CD4-positive, alpha-beta T cell (primary cell): Measurements from ENCODE around the gene MPPED1. TPM values are rescaled to one million over a fixed set of nuclear protein-coding genes. Genes with fewer than 3 reads are reported as not detected.

Source experiments
- ATAC-seq: fragments of 200-7000 bp; cut with Tn5 transposase; one replicate; pipeline ENCODE4 v1.10.0; 2022; ENCODE audit warnings: mild to moderate bottlenecking; ENCODE audit not compliant: poor library complexity
- CTCF ChIA-PET: fragments of 350-600 bp; sonication (Branson Sonifier 250); formaldehyde crosslinking; loops from one replicate; lab custom pipeline; 2021; ENCODE audit warnings: antibody characterized with exemption, inconsistent platforms; lab: Charles Lee
- POLR2A ChIA-PET: fragments of 350-600 bp; sonication (Branson Sonifier 250); formaldehyde crosslinking; loops from one replicate; lab custom pipeline; 2021; ENCODE audit warnings: antibody characterized with exemption, inconsistent platforms; lab: Charles Lee
- DNase-seq, 14 experiments: peaks; one replicate each; pipeline ENCODE4 v3.0.0-alpha.2; 2013 to 2020; ENCODE audit warnings: mixed read lengths in 2 of 14
- H3K27ac ChIP-seq, 2 donors: one replicate each; pipeline versions ENCODE4 v1.5.1 to v1.7.0; 2013; ENCODE audit warnings: low read length in 2 of 2, low read depth in 1 of 2, mild to moderate bottlenecking in 1 of 2
- H3K27me3 ChIP-seq, 2 experiments: 1 replicate in 1 of 2; 2 replicates in 1 of 2; pipeline versions ENCODE4 v1.6.1 to v1.7.0; 2013; ENCODE audit warnings: low read length in 2 of 2, control low read depth in 1 of 2, mild to moderate bottlenecking in 1 of 2, moderate library complexity in 1 of 2; ENCODE audit not compliant: insufficient read depth in 2 of 2, control insufficient read depth in 1 of 2
- H3K36me3 ChIP-seq: one replicate; pipeline ENCODE4 v1.6.1; 2013; ENCODE audit warnings: low read length, control low read depth; ENCODE audit not compliant: insufficient read depth
- H3K4me1 ChIP-seq: one replicate; pipeline ENCODE4 v1.6.1; 2013; ENCODE audit warnings: low read length, control low read depth; ENCODE audit not compliant: insufficient read depth
- H3K4me3 ChIP-seq: one replicate; pipeline ENCODE4 v1.5.1; 2013; ENCODE audit warnings: mild to moderate bottlenecking, low read length, moderate library complexity
- H3K9me3 ChIP-seq, 2 experiments: 1 replicate in 1 of 2; 2 replicates in 1 of 2; pipeline versions ENCODE4 v1.6.1 to v1.7.0; 2013; ENCODE audit warnings: low read length in 2 of 2, mild to moderate bottlenecking in 2 of 2, control low read depth in 1 of 2, moderate library complexity in 1 of 2; ENCODE audit not compliant: control insufficient read depth in 1 of 2, insufficient read depth in 1 of 2
- H3K27ac Mint-ChIP-seq: one replicate; pipeline ENCODE4 v1.8.0; 2020; ENCODE audit warnings: mixed read lengths
- H3K27me3 Mint-ChIP-seq: one replicate; pipeline ENCODE4 v1.8.0; 2021; ENCODE audit warnings: mixed read lengths
- H3K36me3 Mint-ChIP-seq: one replicate; pipeline ENCODE4 v1.8.0; 2021; ENCODE audit warnings: low read depth, mixed read lengths
- H3K4me1 Mint-ChIP-seq: one replicate; pipeline ENCODE4 v1.8.0; 2021; ENCODE audit warnings: low read depth, mixed read lengths
- H3K4me3 Mint-ChIP-seq: one replicate; pipeline ENCODE4 v1.8.0; 2020; ENCODE audit warnings: mild to moderate bottlenecking, mixed read lengths
- H3K9me3 Mint-ChIP-seq: one replicate; pipeline ENCODE4 v1.8.0; 2020; ENCODE audit warnings: mixed read lengths
- intact Hi-C, 2 experiments: fragments of 100-400 bp; cut with DNase I in 1 of 2; cut with micrococcal nuclease in 1 of 2; formaldehyde crosslinking; loops; one replicate each; pipeline versions ENCODE4 v1.15.1 to v1.9.0; 2023 to 2025; cut with DNase I, micrococcal nuclease
- total RNA-seq, 174 experiments: library from RNA in 2 of 174; stranded (reverse) in 2 of 174; gene quantifications; one replicate each; pipeline ENCODE4 v1.2.3 and lab custom pipeline; 2021 to 2026
- TF ChIP-seq, protein P1 (sequence below): fragments of 200-600 bp; IDR thresholded peaks from one replicate; pipeline ENCODE4 v1.8.0; 2022; ENCODE audit warnings: antibody characterized with exemption, mild to moderate bottlenecking

The MPPED1 gene
- total RNA-seq, 2 experiments from 2014 or later: not detected

DNA sequence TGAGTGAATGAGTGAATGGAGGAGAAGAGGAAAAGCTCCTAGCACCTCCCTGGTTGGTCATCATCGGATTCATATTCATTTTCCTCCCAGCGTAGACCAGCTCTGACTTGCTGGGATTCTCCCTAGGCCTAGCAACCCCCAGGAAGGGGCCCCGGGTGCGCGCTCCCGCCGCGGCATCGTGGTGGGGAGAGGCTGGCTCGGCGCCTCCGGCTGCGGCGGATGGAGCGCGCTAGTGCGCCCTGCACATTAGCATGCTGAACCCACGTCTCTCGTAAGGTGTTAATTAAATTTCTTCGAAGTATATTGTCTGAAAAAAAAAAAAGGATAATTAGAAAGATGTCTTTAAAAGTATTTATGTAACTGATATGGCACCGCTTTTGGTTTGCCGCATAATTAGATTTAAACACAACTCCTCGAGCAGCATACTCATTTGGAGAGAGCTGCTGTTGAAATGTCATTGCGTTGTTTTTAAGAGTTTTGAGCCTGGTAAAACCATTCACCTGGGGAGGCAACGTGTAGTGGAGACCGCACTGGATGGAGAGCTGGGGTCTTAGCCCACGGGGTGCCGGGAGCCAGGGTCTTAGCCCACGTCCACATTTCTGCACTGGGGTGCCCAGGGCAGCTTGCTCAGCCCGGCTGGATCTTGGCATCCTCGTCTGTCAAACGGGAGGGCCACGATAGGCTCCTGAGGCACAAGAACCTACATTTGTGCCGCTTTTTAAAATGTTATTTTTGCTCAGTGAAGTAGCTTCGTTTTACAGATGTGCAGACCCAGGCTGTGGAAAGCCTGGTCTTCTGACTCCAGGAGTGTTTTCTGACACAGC is 21.8 kb downstream of the MPPED1 start:
- Mint-ChIP-seq H3K4me3 (no peak overlapping the region), H3K9me3 (no peaks in the 10 kb centered on the region), H3K27me3 (peaks cover 32% of the 10 kb centered on the region), H3K36me3 (no peaks in the 10 kb centered on the region), H3K27ac (no peak overlapping the region), H3K4me1 (no peaks in the 10 kb centered on the region)
- no peak overlapping the region for H3K27ac ChIP-seq
- DNase-seq: no peak
- CTCF ChIA-PET: no interaction called here
- intact Hi-C loops: no loop called here
- POLR2A ChIA-PET: no interaction called here
- no peak overlapping the region for H3K4me3 ChIP-seq
- no peak for ATAC-seq
- peaks cover 8 to 12% of the 10 kb centered on the region in 2 experiments for H3K27me3 ChIP-seq
- H3K4me1 ChIP-seq: no peaks in the 10 kb centered on the region
- H3K36me3 ChIP-seq: no peaks in the 10 kb centered on the region
- TF ChIP-seq, protein P1, sequence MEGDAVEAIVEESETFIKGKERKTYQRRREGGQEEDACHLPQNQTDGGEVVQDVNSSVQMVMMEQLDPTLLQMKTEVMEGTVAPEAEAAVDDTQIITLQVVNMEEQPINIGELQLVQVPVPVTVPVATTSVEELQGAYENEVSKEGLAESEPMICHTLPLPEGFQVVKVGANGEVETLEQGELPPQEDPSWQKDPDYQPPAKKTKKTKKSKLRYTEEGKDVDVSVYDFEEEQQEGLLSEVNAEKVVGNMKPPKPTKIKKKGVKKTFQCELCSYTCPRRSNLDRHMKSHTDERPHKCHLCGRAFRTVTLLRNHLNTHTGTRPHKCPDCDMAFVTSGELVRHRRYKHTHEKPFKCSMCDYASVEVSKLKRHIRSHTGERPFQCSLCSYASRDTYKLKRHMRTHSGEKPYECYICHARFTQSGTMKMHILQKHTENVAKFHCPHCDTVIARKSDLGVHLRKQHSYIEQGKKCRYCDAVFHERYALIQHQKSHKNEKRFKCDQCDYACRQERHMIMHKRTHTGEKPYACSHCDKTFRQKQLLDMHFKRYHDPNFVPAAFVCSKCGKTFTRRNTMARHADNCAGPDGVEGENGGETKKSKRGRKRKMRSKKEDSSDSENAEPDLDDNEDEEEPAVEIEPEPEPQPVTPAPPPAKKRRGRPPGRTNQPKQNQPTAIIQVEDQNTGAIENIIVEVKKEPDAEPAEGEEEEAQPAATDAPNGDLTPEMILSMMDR: no peak
- peaks cover 0 to 4% of the 10 kb centered on the region in 2 experiments for H3K9me3 ChIP-seq

DNA sequence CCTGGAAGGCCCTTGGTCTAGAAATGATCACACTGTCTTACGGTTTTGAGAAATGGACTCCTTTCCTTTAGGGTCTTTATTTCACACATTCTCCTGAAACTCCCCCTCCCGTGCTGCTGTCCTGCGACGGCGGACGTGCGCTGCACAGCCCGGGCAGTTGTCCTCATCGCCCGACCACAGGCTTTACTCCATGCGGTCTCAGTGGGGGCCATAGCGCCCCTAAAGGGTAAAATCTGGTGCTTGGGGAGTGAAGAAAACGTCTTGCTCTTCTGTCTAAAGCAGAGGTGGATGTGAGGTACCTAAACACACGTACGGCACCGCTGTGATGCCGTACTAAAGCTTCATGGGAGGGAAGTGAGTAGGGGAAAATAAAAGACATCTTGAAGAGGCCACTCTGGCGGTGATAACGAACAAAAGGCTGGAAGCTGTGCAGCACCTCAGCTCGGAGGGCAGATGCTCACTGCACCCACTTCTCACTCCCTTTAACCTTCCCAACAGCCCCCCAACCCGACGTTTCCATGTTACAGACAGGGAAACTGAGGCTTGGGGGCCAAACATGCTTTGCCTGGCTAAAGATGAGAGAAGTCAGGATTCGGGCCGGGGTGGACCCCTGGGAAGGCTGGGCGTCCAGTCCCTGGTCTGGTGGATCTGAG is 22.6 kb downstream of the MPPED1 start:
- Histone ChIP-seq H3K27me3 (peaks cover 6 to 12% of the 10 kb centered on the region in 2 experiments), H3K9me3 (peaks cover 0 to 4% of the 10 kb centered on the region in 2 experiments), H3K4me1 (no peaks in the 10 kb centered on the region), H3K27ac (no peak overlapping the region), H3K36me3 (no peaks in the 10 kb centered on the region), H3K4me3 (no peak overlapping the region)
- Mint-ChIP-seq H3K9me3 (no peaks in the 10 kb centered on the region), H3K4me3 (no peak overlapping the region), H3K27me3 (peaks cover 30% of the 10 kb centered on the region), H3K4me1 (no peaks in the 10 kb centered on the region), H3K27ac (no peak overlapping the region), H3K36me3 (no peaks in the 10 kb centered on the region)
- ATAC-seq: no peak
- TF ChIP-seq, protein P1: no peak
- intact Hi-C loops: no loop called here
- ChIA-PET CTCF (no interaction called here), POLR2A (no interaction called here)
- DNase-seq: no peak

DNA sequence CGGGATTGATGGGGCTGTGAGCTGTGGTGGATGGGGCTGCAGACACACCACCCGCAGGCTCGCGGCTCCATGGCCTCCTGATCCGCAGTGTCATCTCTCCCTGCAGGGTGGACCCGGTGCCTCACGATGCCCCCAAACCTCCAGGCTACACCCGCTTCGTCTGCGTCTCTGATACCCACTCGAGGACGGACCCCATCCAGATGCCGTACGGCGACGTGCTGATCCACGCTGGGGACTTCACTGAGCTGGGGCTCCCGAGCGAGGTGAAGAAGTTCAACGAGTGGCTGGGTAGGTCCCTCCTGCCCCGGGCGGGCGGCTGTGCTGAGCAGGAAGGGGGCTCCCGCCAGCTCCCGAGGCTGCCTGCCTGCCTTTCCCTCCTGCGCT is 23.1 kb downstream of the MPPED1 start:
- H3K36me3 Mint-ChIP-seq: no peaks in the 10 kb centered on the region
- DNase-seq (no peak), ATAC-seq (no peak)
- Histone ChIP-seq H3K27ac (no peak overlapping the region), H3K4me1 (no peaks in the 10 kb centered on the region), H3K4me3 (no peak overlapping the region), H3K9me3 (peaks cover 0 to 4% of the 10 kb centered on the region in 2 experiments), H3K36me3 (no peaks in the 10 kb centered on the region), H3K27me3 (peaks cover 6 to 12% of the 10 kb centered on the region in 2 experiments)
- H3K27me3 Mint-ChIP-seq: peaks cover 25% of the 10 kb centered on the region
- H3K4me3 Mint-ChIP-seq: no peak overlapping the region
- TF ChIP-seq, protein P1: no peak
- POLR2A ChIA-PET: no interaction called here
- no peaks in the 10 kb centered on the region for H3K4me1 Mint-ChIP-seq
- CTCF ChIA-PET: no interaction called here
- intact Hi-C loops: no loop called here
- no peaks in the 10 kb centered on the region for H3K9me3 Mint-ChIP-seq
- no peak overlapping the region for H3K27ac Mint-ChIP-seq
